HCT116 (cell line): ENCODE data around the gene S100A7.
"Not testable (repeated sequence)": the region's sequence is repeated elsewhere in the genome, so short reads cannot be mapped to it uniquely, and the experiment has no call there.

Experiments
- TCF7L2 ChIP-seq: IDR thresholded peaks from 2 replicates; pipeline ENCODE4 v1.7.0; 2011; ENCODE audit warnings: borderline replicate concordance, inconsistent platforms; ENCODE audit not compliant: insufficient read depth, insufficient read length; ENCODE audit errors: extremely low read depth
- TF ChIP-seq, protein P1 (sequence below), 3 experiments: fragments of 200-600 bp in 1 of 3; sonication (generic) in 1 of 3; IDR thresholded peaks in 2 of 3; conservative IDR thresholded peaks in 1 of 3; 2 replicates each; pipeline ENCODE4 v1.5.1; 2012 to 2017; ENCODE audit warnings: low read depth in 2 of 3, low read length in 2 of 3, antibody characterized with exemption in 1 of 3, borderline replicate concordance in 1 of 3, control low read depth in 1 of 3, mild to moderate bottlenecking in 1 of 3, mixed read lengths in 1 of 3, mixed run types in 1 of 3, moderate library complexity in 1 of 3; ENCODE audit not compliant: insufficient read depth in 1 of 3
- TF ChIP-seq, protein P2 (sequence below): IDR thresholded peaks from 2 replicates; pipeline ENCODE4 v1.6.1; 2012

DNA sequence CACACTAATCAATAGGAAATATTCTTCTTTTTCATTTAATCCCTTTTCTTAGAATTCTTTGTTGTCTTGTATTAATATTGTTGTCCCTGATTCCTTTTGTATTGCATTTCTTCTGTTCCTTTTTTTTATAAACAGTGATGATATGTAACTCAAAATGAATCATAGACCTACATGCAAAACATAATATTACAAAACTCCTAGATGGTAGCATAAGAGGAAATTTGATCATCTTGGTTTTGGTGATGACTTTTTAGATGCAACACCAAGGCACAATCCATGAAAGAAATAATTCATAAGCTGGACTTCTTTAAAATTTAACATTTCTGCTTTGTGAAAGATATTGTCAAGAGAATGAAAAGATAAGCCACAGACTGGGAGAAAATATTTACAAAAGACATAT lies 46.5 kb downstream of the S100A7 start:
- TF ChIP-seq, protein P1, sequence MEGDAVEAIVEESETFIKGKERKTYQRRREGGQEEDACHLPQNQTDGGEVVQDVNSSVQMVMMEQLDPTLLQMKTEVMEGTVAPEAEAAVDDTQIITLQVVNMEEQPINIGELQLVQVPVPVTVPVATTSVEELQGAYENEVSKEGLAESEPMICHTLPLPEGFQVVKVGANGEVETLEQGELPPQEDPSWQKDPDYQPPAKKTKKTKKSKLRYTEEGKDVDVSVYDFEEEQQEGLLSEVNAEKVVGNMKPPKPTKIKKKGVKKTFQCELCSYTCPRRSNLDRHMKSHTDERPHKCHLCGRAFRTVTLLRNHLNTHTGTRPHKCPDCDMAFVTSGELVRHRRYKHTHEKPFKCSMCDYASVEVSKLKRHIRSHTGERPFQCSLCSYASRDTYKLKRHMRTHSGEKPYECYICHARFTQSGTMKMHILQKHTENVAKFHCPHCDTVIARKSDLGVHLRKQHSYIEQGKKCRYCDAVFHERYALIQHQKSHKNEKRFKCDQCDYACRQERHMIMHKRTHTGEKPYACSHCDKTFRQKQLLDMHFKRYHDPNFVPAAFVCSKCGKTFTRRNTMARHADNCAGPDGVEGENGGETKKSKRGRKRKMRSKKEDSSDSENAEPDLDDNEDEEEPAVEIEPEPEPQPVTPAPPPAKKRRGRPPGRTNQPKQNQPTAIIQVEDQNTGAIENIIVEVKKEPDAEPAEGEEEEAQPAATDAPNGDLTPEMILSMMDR (IDR thresholded peaks at IDR 0.05 in 2 of 3, conservative IDR thresholded peaks at IDR 0.05 in 1 of 3; ENCODE audit: borderline replicate concordance in 1 of 3, insufficient read depth in 1 of 3, low read depth in 2 of 3, low read length in 2 of 3): not testable (repeated sequence)
- TF ChIP-seq, protein P2, sequence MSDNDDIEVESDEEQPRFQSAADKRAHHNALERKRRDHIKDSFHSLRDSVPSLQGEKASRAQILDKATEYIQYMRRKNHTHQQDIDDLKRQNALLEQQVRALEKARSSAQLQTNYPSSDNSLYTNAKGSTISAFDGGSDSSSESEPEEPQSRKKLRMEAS: not testable (repeated sequence)
- not testable (repeated sequence) for TF ChIP-seq TCF7L2
